GM12892 (cell line): ENCODE data around the gene SCAPER.
"Not testable (repeated sequence)": the region's sequence is repeated elsewhere in the genome, so short reads cannot be mapped to it uniquely, and the experiment has no call there.

Experiments
- POLR2A ChIP-seq: IDR thresholded peaks from 2 replicates; pipeline ENCODE4 v1.6.1; 2011; ENCODE audit warnings: low read depth, low read length, control low read depth
- TAF1 ChIP-seq: IDR thresholded peaks from 2 replicates; pipeline ENCODE4 v1.6.1; 2011; ENCODE audit warnings: low read depth, mild to moderate bottlenecking, control low read depth, low read length, borderline replicate concordance

- not testable (repeated sequence) for TF ChIP-seq TAF1, POLR2A
These were observed 5.8 kb downstream of the SCAPER start for GRCh38 chr15:76899176-76899930.
